OCI-LY3 (cell line): ENCODE measurements around the gene FAM117A.
"Not testable (repeated sequence)": the region's sequence is repeated elsewhere in the genome, so short reads cannot be mapped to it uniquely, and the experiment has no call there.

ENCODE experiments used
- H2AFZ ChIP-seq: fragments of 200-600, 300-600 bp; shearing (Covaris generic); 2 replicates; pipeline ENCODE4 v1.6.0; 2014; ENCODE audit warnings: antibody characterized with exemption, low read depth, low read length
- H3K27ac ChIP-seq: fragments of 200-600, 300-600 bp; sonication (generic); 2 replicates; pipeline ENCODE4 v1.5.1; 2014; ENCODE audit warnings: mild to moderate bottlenecking, low read length, moderate library complexity, mixed read lengths
- H3K27me3 ChIP-seq: fragments of 200-600, 300-600 bp; sonication (generic); 2 replicates; pipeline ENCODE4 v1.6.1; 2014; ENCODE audit warnings: low read depth, low read length, mixed read lengths
- H3K36me3 ChIP-seq: fragments of 200-600, 300-600 bp; sonication (generic); replicated peaks from 2 replicates; pipeline ENCODE3; 2014; ENCODE audit warnings: low read depth, low read length, mixed read lengths
- H3K4me1 ChIP-seq: fragments of 300-600, 200-600 bp; sonication (generic); 2 replicates; pipeline ENCODE4 v1.6.1; 2014; ENCODE audit warnings: low read length, mixed read lengths
- H3K4me2 ChIP-seq: fragments of 200-600, 300-600 bp; sonication (generic); 2 replicates; pipeline ENCODE4 v1.6.1; 2014; ENCODE audit warnings: low read length, mixed read lengths
- H3K4me3 ChIP-seq: fragments of 300-600, 200-600 bp; sonication (generic); 2 replicates; pipeline ENCODE4 v1.5.1; 2014; ENCODE audit warnings: antibody characterized with exemption, mild to moderate bottlenecking, low read length, moderate library complexity
- H3K79me2 ChIP-seq: fragments of 300-600, 200-600 bp; shearing (Covaris generic); 2 replicates; pipeline ENCODE4 v1.6.1; 2014; ENCODE audit warnings: mild to moderate bottlenecking, low read length, mixed read lengths
- H3K9ac ChIP-seq: fragments of 300-600, 200-600 bp; shearing (Covaris generic); 2 replicates; pipeline ENCODE4 v1.6.0; 2014; ENCODE audit warnings: mild to moderate bottlenecking, low read length, moderate library complexity
- H3K9me3 ChIP-seq: fragments of 200-600, 300-600 bp; shearing (Covaris generic); 2 replicates; pipeline ENCODE4 v1.6.1; 2014; ENCODE audit warnings: low read length, mixed read lengths; ENCODE audit not compliant: insufficient read depth
- H4K20me1 ChIP-seq: fragments of 200-600, 300-600 bp; sonication (generic); 2 replicates; pipeline ENCODE4 v1.6.1; 2016; ENCODE audit warnings: low read length, mixed read lengths; ENCODE audit not compliant: insufficient read depth
- EZH2phosphoT487 ChIP-seq: fragments of 200-600 bp; shearing (Covaris generic); IDR thresholded peaks from 2 replicates; pipeline ENCODE4 v1.6.1; 2018; ENCODE audit warnings: antibody characterized with exemption, mixed run types, low read depth
- TF ChIP-seq, protein P1 (sequence below): fragments of 200-600, 300-600 bp; sonication (generic); IDR thresholded peaks from 2 replicates; pipeline ENCODE4 v1.5.1; 2014; ENCODE audit warnings: antibody characterized with exemption, low read length, low read depth

FAM117A gene

DNA sequence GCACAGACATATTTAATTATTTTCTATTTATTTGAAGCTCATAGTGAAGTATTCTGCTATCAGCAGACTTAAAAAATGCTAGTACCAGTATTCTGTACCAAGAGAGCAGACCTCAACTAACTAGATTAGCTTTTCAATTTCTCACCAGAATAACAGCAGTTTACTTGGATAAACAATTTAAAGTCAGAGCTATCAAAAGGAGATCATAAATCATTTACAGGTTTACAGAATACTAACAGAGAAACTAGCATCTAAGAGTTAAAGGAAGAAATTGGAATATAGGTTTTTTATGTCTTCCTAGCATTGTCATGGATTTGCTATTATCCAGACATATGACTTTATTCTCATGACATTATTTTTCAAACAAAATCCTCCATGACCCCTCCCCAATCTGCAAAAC, 89.4 kb downstream of the FAM117A start:
- Histone ChIP-seq H3K9ac (no peak overlapping the region), H3K79me2 (peaks cover 71% of the 10 kb centered on the region), H3K4me2 (no peak overlapping the region), H3K4me3 (no peak overlapping the region), H3K27ac (no peak overlapping the region), H2AFZ (no peak overlapping the region), H3K36me3 (peaks cover 11% of the 10 kb centered on the region), H4K20me1 (peaks cover 48% of the 10 kb centered on the region), H3K4me1 (peaks cover 23% of the 10 kb centered on the region), H3K27me3 (no peaks in the 10 kb centered on the region), H3K9me3 (no peaks in the 10 kb centered on the region)
- no peak for TF ChIP-seq EZH2phosphoT487
- TF ChIP-seq, protein P1, sequence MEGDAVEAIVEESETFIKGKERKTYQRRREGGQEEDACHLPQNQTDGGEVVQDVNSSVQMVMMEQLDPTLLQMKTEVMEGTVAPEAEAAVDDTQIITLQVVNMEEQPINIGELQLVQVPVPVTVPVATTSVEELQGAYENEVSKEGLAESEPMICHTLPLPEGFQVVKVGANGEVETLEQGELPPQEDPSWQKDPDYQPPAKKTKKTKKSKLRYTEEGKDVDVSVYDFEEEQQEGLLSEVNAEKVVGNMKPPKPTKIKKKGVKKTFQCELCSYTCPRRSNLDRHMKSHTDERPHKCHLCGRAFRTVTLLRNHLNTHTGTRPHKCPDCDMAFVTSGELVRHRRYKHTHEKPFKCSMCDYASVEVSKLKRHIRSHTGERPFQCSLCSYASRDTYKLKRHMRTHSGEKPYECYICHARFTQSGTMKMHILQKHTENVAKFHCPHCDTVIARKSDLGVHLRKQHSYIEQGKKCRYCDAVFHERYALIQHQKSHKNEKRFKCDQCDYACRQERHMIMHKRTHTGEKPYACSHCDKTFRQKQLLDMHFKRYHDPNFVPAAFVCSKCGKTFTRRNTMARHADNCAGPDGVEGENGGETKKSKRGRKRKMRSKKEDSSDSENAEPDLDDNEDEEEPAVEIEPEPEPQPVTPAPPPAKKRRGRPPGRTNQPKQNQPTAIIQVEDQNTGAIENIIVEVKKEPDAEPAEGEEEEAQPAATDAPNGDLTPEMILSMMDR, result no peak

DNA sequence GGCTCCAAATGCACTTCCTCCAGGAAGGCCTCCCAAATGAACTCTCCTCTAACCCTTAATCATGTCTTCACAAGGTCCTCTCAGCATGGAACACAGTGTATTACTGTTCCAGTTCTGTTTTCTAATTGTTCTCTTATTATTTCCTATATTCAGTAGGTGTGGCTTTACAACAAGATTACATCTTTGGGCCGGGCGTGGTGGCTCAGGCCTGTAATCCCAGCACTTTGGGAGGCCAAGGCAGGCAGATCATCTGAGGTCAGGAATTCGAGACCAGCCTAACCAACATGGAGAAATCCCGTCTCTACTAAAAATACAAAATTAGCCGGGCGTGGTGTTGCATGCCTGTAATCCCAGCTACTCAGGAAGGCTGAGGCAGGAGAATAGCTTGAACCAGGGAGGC, 90.3 kb downstream of the FAM117A start:
- H3K4me3 ChIP-seq, H3K27me3 ChIP-seq, H3K27ac ChIP-seq, H3K9ac ChIP-seq, H3K9me3 ChIP-seq, H3K4me2 ChIP-seq, H2AFZ ChIP-seq: not testable (repeated sequence)
- Histone ChIP-seq H3K36me3 (peaks cover 11% of the 10 kb centered on the region), H4K20me1 (peaks cover 48% of the 10 kb centered on the region), H3K4me1 (peaks cover 23% of the 10 kb centered on the region), H3K79me2 (peaks cover 73% of the 10 kb centered on the region)

DNA sequence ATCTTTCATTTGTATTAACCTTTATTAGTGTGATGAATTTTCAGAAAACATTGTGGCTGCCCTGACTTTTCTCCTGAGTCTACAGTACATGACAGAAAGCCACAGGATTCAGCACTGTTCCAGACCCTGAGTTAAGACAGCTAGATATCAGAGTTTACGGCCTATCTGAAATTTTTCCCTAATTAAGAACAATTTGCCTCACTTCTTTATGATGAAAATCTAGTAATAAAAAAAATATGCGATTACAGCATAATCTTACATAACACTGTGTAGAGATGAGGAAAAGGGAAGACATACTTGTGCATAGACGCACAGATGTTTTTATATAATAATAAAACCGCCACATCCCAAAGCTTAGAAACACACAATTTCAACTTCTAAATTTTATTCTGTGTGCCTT, 93.3 kb downstream of the FAM117A start:
- TF ChIP-seq EZH2phosphoT487, result no peak
- TF ChIP-seq, protein P1, result no peak
- H2AFZ ChIP-seq, result no peak overlapping the region
- no peak overlapping the region for H3K4me3 ChIP-seq
- peaks cover 6% of the 10 kb centered on the region for H3K4me1 ChIP-seq
- H3K27ac ChIP-seq, result no peak overlapping the region
- no peak overlapping the region for H3K4me2 ChIP-seq
- H4K20me1 ChIP-seq, result peaks cover 39% of the 10 kb centered on the region
- H3K9ac ChIP-seq, result no peak overlapping the region
- peaks cover 75% of the 10 kb centered on the region for H3K79me2 ChIP-seq
- H3K27me3 ChIP-seq, result no peaks in the 10 kb centered on the region
- peaks cover 11% of the 10 kb centered on the region for H3K36me3 ChIP-seq
- H3K9me3 ChIP-seq, result no peaks in the 10 kb centered on the region

DNA sequence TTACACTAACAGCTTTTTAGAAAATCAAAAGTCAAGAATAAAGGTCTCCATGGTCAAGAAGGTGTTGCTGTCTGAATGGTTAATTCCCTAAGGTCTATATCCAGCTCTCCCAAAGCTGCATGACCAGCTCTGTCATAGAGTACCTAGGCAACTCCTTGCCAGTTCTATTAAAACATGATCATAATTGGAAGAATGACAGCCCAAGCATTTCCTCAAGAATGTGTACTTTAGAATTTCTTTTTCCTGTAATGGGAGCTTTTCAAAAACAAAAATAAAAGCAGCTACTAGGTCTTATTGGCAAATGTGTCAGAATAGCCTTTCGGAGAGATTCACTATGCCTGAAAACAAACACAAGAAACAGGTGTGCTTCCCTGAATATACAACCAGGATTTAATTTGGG, 93.9 kb downstream of the FAM117A start:
- Histone ChIP-seq H3K27me3 (no peaks in the 10 kb centered on the region), H2AFZ (no peak overlapping the region), H3K27ac (no peak overlapping the region), H3K36me3 (peaks cover 5% of the 10 kb centered on the region), H4K20me1 (peaks cover 35% of the 10 kb centered on the region), H3K9me3 (no peaks in the 10 kb centered on the region), H3K4me3 (no peak overlapping the region), H3K4me1 (peaks cover 2% of the 10 kb centered on the region), H3K9ac (no peak overlapping the region), H3K79me2 (peaks cover 68% of the 10 kb centered on the region), H3K4me2 (no peak overlapping the region)
- TF ChIP-seq EZH2phosphoT487, result no peak
- TF ChIP-seq, protein P1, result no peak

DNA sequence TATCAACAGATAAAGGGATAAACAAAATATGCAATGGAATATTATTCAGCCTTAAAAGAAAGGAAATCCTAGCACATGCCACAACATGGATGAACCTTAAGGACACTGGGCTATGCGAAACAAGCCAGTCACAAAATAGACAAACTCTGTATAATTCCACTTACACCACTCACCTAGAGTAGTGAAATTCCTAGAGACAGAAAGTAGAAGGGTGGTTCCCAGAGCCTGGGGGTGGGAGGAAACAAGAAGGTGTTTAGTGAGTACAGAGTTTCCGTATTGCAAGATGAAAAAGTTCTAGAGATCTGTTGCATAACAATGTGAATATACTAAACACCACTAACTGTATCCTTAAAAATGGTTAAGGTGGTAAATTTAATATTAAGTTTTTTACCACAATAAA, 96.1 kb downstream of the FAM117A start:
- no peak overlapping the region for H2AFZ ChIP-seq

More for the DNA sequence above, 96.1 kb downstream of the FAM117A start:
- no peak overlapping the region for H3K9ac ChIP-seq
- no peak for TF ChIP-seq EZH2phosphoT487
- TF ChIP-seq, protein P1, result no peak
- peaks cover 2% of the 10 kb centered on the region for H3K36me3 ChIP-seq
- H3K27me3 ChIP-seq, result no peaks in the 10 kb centered on the region
- H3K9me3 ChIP-seq, result no peaks in the 10 kb centered on the region
- peaks cover 8% of the 10 kb centered on the region for H3K4me1 ChIP-seq
- no peak overlapping the region for H3K4me2 ChIP-seq
- H3K27ac ChIP-seq, result no peak overlapping the region
- H3K4me3 ChIP-seq, result no peak overlapping the region
- peaks cover 68% of the 10 kb centered on the region for H3K79me2 ChIP-seq
- H4K20me1 ChIP-seq, result peaks cover 44% of the 10 kb centered on the region
